Fibroblast of peridontal ligament (primary cell): ENCODE measurements around the gene TTC27.
"Not testable (repeated sequence)": the region's sequence is repeated elsewhere in the genome, so short reads cannot be mapped to it uniquely, and the experiment has no call there.

Experiments
- DNase-seq: peaks from one replicate; pipeline ENCODE4 v3.0.0-alpha.2; 2010; ENCODE audit errors: extremely low read depth

TTC27 gene

DNA sequence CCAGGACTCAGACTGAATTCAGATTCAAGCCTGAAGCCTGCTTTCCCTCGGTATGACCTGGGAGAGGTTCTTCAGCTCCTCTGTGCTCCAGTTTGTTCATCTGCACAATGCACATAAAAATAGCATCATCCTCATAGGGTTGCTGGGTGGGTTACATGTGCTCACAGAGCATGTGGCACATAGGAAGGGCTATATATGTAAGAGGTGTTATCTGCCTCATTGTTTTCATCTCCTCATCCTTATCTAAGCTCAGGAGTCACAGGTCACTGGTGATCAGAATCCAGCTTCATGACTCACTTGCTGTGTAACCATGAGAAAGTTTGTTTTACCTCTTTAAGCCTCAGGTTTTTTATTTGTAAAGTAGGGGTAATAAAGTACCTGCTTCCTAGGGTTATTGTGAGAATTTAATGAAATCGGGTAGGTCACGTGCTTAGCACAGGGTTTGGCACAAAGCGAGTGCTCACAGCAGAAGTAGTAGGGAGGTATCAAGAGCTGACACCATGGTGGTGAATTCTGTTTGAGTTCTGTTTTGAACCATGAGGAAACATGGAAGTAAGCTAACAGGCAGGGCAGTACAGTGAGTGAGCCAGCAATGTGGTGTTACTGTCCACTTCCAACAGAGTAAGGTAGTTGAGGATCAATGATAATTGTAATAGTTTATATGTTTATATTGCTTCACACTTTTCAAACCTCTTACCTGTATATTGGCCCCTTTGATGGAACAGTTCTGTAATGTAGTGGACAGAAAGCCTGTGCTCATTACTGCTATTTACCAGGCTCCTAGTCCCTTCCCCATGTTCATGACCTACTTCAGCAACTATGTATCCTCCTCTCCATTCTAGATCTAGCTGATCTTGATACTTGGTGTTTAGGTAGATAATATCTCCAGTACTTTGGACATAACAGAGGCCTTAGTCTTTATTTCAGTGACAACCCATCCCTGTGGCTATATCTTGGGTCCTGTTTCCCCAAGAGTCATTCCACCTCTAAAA lies 177.6 kb downstream of the TTC27 start:
- DNase-seq, result no peak

DNA sequence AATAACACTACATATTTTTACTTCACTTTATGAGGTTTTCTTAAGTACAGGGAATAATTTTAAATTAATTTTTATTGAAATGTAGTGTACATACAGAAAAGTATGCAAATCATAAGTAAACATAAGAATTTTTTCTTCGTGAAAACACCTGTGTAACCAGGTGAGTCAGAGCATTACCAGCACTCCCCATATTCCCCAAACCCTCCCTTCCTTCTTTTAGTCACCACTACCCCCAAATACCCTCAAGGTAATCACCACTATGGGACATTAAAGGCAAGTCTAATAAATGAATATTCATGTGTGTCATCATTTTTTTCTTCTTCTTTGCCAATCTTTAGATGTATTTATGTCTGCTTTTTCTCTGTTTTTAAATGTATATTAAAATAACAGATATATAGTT lies 179.0 kb downstream of the TTC27 start:
- no peak for DNase-seq

DNA sequence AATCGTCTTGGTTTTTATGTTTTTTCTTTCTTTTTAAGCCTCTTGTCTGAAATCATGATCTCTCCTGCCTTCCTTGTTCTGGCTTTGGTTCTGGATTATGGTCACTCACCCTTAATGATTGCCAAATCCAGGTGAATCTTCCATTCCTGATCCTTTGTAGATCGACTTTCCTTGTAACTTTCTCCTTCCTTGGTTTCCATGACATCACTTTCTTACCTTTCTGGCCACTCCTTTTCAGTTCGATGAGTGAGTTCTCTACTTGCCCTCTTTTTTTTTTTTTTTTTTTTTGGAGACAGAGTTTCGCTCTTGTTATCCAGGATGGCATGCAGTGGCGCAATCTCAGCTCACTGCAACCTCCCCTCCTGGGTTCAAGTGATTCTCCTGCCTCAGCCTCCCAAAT lies 179.8 kb downstream of the TTC27 start:
- no peak for DNase-seq

DNA sequence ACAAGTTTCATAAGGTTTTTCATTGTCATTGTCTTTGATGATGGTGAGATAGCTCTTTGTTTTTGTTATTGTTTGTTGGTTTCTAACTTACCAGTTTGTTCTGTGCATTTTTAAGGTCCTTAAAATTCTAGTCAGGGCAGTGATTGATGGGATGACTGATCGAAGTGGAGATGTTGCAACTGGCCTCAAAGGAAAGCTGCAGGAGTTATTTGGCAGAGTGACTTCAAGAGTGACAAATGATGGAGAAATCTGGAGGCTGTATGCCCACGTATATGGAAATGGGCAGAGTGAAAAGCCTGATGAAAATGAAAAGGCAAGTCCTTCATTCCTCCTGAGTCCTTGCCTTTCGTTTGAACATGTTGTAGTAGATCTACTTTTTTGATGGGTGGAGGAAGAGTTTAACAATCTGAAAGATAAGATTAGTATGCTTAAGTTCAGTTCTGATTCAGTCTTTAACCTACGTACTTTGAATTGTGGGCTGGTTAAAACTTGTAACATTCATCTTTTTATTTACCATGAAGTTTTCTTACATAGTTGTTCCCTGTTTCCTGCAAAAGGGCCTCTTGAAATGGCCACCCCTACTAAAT lies 183.2 kb downstream of the TTC27 start:
- peak; percentile 4 for DNase-seq

DNA sequence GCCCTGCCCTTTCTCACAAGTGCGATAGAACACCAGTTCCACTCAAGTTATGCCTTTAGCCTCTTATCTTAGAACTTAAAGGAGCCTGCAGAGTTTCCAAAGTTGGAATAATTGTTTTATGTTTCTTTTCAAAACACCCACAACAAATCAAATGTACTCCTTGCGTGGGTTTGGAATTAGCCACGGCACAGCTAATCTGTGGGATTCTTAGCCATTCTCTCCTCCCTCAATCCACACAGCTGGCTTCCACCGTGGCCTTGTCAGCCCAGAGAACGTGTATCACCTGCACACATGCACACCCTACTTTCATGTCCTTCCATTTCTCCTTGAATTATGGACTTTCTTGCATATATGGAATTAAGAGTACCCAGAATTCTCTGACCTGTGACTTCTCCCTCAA lies 183.8 kb downstream of the TTC27 start:
- no peak for DNase-seq

DNA sequence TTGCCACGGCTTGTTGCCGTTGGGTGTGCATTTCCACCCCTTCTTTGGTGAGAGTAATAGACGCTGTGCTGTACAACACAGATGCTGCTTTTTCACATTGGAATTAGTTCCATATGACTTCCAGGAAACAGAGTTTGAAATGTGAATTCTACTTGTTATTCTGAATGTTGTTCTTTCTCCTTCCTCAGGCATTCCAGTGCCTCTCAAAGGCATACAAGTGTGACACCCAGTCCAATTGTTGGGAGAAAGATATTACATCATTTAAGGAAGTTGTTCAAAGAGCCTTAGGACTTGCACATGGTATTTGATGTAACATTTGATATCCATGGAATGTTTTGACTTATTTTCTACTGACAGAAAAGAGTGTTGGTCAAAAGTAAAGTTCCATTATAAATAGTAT lies 184.5 kb downstream of the TTC27 start:
- DNase-seq, result peak; percentile 79

DNA sequence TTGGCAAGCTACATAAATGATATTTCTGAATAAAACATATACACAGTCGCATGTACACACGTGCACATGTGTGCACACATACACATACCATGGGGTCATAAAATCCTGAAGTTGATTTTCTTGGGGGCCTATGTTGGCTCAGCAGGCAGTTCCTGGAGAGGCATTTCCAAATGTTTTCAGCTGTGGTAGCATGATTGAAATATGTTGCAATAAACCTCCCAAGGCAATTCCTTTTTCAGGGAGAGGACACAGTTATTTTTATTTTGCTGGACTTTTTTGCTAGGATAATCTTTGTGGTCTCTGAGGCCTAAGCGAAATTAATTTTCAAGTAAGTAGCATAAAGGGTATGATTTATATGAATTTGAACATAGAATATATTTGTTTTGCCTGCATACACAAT lies 192.2 kb downstream of the TTC27 start:
- peak; percentile 48 for DNase-seq

DNA sequence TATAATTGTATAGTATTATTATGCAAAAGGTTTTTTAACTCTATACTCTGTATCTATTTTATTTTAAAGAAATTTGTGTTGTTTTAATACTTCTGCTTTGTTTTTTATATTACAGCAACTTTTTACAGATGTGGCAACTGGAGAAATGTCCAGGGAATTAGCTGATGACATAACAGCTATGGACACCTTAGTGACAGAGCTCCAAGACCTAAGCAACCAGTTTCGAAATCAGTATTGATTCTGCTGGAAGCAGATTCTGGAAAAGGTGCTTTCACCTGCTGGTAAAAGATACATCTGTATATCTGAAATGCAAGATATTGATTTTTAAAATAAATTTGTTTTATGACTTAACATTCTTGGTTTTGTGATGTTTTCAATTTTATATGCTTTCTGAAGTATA lies 192.9 kb downstream of the TTC27 start:
- no peak for DNase-seq

DNA sequence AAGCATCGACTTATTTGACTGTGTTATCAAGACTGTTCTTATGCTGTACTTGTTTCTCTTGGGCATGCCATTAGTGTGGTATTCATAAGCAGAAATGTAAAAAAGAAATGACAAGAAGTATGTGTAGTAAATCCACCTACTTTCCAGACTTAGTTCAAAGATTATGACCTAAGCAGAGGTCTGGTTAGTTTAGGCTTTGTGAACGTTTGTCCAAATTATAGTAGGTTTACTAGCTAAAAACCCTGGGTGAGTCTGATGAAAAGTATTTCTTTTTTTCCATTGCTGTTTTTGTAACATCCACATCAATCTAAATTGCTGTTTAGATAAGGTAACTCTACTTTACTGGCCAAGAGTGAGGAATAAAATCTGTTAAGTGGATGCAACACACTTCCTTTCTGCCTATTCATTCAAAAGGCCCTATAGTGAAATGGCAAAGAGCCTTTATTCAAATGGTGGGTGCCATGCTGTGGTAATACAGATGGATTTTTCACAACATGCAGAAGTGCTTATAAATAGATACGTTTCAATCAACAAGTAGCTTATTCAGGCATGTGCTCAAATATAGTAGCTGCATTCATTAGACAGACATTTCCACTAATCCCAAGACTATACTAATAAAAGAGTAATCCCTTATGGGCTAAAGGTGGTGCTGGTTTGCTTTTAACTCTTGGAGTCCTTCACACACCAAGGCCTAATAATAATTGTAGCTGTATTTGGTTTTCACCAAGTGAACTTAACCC lies 196.4 kb downstream of the TTC27 start:
- DNase-seq, result no peak

DNA sequence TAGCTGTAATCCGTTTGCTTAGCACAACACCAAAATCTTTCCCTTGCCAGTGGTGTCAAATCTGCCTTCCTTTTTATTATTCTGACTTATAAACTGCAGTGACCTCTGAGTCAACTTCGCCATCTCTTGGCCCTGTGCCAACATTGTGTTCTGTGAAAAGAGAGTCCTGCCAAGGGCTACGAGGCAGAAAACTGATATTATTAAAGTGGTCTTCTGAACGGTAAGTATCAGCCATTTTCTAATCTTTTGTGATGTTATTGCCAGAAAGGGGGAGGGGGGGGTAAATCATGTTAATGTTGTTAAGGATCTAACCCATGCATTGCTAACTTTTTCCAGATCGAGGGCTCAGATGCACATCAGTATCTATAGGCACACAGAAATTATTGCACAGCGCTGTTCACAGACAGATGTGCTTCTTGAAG lies 197.5 kb downstream of the TTC27 start:
- peak; percentile 18 for DNase-seq

DNA sequence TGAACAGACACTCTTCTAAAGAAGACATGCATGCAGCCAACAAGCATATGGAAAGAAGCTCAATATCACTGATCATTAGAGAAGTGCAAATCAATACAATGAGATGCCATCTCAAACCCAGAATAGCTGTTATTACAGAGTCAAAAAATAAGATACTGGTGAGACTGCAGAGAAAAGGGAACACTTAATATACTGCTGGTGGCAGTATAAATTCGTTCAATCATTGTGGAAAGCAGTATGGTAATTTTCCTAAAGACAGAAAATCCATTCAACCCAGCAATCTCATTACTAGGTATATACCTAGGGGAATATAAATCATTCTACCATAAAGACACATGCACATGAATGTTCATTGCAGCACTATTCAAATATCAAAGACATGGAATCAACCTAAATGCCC lies 202.3 kb downstream of the TTC27 start:
- DNase-seq, result no peak

DNA sequence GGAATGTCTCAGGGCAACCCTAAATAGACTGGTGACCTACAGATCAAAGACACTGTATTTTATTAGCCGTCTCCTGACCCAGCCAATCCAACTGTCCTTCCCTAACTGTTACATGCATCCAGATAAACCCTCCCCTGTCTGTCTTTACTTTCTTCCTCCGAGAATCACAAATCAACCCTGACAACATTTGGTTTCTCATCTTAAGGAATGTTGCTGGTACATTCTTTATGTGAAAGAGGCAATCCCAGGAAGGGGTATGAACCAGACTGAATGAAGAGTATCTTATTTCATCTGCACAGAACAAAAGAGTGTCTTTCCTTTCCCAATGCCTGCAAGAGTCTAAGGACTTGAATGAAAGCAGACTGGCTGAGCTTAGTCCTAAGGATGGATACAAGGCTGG lies 205.0 kb downstream of the TTC27 start:
- DNase-seq, result peak; percentile 67

DNA sequence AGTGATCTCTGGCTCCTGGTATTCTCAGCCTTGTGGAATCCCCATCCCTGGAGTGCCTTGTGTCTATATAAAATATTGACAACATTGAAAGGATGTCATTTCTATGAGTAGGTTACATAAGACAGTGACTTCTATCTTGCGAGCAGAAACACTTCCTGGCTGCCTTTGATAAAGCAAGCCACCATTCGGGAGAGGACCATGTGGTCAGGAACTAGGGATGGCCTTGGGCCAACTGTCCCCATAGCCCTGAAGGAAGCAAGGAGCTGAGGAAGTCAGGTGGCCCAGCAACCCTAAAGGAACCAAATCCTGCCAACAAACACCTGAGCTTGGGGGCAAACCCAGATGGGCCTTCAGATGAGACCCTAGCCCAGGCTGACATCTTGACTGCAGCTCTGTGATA lies 205.9 kb downstream of the TTC27 start:
- DNase-seq, result no peak

DNA sequence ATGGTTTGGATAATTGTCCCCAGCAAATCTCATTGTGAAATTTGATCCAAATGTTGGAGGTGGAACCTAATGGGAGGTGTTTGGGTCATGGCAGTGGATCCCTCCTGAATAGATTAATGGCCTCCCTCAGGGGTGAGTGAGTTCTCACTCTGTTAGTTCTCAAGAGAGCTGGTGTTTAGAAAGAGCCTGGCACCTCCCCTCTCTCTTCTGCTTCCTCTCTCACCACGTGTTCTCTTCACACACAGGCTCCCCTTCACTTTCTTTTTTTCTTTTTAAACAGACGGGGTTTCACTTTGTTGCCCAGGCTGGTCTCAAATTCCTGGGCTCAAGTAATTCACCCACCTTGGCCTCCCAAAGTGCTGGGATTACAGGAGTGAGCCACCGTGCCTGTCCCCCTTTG lies 207.3 kb downstream of the TTC27 start:
- DNase-seq, result no peak

DNA sequence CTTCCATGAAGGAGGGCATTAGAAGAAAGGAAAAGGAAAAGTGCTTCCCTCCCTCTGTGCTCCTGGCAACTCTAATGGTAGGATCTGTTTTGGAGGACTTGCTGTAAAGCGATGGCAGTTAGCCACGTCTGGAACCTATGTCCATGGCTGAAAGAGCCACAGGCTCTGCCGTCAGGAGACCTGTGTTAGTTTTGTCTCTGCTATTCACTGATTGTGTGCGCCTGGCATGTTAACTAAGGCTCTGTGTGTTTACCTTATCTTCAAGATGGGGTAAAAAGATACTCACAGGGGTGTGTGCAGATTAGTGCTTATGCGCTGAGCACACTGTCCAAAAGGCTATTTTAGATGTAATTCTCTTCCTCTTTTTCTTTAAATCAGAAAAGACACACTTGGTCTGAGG lies 209.1 kb downstream of the TTC27 start:
- DNase-seq, result no peak

DNA sequence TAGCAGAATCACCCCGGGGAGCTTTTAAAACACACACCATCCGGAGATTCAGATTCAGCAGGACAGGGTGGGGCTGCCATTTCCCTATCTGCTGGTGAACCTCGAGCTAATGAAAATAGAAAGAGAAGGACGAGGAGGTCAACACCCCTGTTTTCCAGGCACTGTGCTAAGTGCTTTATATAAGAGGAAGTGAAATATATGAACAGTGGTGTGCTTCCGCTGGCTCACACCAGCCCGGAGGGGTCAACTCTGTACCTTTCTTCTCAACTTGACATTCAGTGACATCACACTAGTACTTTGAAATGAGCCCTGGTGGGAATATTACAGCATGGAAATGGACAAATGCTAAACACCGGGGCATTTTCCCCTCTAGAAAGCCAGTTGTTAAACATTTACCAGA lies 210.6 kb downstream of the TTC27 start:
- no peak for DNase-seq

DNA sequence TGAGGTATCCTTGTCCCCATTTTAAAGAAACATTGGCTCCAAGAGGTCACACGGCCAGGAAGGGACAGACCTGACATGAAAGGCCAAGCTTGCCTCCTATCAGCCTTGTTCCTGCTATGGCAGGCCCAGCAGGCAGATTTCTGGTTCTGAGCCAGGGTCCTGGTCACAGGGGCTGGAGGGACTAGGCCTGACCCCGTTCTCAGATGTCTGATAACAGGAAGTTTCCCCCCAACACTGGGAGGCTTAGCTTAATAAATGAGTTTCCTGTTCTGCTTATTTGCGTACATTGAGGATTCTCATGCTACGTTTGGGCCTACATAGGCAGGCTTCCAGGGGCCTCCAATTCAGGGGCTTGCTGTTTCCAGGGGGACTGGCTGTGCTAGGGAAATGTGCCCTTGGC lies 211.1 kb downstream of the TTC27 start:
- no peak for DNase-seq

DNA sequence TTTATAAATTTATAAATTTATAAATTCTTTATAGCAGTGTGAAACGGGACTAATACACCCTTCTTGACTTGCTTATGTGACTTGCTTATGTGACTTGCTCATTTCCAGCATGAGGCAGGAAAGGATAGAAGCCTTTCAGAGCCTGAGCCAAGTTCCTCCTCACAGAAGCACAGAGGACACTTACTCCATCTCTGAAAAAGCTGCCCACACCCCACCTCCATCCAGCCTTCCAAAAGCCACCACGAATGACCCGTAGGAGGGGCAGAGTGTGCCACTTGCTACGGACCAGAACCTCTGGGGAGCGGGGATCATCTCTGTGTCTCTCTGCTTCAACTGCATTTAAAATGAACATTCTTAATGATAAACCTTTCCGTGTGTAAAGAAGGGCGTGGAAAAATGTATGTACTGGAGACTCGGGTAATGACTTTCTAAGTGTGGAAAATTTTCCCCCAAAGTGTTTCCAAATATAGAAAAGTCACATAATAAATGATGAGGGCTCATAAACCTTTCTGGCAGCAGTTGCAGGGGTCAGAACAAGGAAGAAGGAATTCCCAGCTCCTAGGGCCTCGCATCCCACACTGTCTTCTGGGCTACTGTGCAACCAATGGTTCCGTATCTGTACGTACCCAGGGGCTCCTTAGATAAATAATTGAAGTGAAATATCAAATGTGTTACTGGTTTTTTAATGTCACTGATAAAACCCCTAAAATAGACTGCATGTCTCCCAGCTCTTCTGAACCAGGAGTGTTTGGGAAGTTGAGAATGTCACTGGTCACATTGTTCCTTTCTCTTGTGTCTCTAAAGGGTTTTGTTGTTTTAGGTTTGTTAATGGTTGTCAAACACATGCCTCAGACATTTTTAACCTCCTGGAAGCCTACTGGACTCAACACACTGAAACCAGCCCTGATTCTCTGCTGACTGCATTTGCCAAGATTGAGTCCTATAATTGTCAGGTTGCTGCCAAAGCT lies 214.4 kb downstream of the TTC27 start:
- DNase-seq, result no peak

DNA sequence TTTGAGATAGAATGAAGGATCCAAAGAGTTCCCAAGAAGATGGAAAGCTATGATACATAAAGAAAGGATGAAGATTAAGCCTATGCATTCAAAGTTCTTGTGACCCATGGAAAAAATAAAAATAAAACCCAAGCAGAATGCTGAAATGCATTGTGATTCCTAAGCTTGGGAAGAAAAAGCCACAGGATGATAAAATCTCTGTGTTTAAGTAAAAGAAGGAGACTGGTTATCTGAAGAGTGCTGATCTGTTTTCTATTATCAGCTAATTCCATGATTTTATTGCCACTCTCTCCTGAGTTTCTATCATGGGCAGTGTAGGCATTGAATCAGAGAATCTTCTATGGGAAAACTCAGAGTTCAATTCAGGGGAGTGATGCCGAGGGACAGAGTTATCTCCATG lies 215.8 kb downstream of the TTC27 start:
- DNase-seq, result no peak

DNA sequence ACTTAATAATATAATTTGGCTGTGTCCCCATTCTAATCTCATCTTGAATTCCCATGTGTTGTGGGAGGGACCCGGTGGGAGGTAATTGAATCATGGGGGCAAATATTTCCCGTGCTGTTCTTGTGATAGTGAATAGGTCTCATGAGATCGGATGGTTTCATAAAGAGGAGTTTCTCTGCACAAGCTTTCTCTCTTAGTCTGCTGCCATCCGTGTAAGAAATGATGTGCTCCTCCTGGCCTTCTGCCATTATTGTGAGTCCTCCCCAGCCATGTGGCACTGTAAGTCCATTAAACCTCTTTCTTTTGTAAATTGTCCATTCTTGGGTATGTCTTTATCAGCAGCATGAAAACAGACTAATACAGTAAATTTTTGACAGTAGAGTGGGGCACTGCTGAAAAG lies 216.4 kb downstream of the TTC27 start:
- DNase-seq, result no peak

DNA sequence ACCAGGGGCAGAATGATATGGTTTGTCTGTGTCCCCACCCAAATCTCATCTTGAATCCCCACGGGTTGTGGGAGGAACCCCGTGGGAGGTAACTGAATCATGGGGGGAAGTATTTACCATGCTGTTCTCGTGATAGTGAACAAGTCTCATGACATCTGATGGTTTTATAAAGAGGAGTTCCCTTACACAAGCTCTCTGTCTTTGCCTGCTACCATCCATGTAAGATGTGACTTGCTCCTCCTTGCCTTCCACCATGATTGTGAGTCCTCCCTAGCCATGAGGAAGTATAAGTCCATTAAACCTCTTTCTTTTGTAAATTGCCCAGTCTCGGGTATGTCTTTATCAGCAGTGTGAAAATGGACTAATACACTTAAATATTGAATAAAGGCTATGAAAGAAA lies 218.4 kb downstream of the TTC27 start:
- DNase-seq, result not testable (repeated sequence)
